ENCODE results near the gene TRPC1. TPM values are rescaled to one million over a fixed set of nuclear protein-coding genes. Genes with fewer than 3 reads are reported as not detected.
A peak's percentile ranks its signal among the peaks of the same experiment; 100 is the strongest.

TRPC1 gene
- total RNA-seq, 1 donor from 2014 or later, result 19.2 TPM

DNA sequence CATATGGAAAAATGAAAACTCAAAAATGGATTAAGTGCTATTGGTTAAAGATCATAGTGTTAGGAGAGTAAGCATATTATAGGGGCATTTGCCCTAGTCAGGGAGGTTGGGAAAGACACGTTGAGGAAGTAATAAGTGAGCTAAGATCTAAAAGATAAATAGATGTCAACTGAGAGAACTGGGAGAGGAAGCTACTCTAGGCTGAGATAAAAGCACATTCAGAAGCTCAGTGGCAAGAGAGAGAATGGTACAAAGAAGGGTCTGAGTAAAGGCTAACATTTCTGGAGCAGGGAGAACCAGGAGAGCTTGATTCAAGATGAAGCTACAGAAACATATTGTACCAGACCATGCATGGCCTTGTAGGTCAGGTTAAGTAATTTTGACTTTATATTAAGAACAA, 63.9 kb downstream of the TRPC1 start:
- Histone ChIP-seq H3K4me3 (ENCODE audit: insufficient read depth, low read depth, low read length) (no peak overlapping the region), H3K27ac (ENCODE audit: low read depth, low read length) (no peak overlapping the region), H3K9me3 (ENCODE audit: insufficient read depth, low read depth, low read length) (no peaks in the 10 kb centered on the region), H2AFZ (ENCODE audit: low read depth, low read length) (no peak overlapping the region), H4K20me1 (ENCODE audit: insufficient read depth, low read length) (no peaks in the 10 kb centered on the region), H3K9ac (ENCODE audit: low read length) (no peak overlapping the region), H3K4me1 (ENCODE audit: insufficient read depth, low read length) (no peaks in the 10 kb centered on the region), H3K27me3 (ENCODE audit: insufficient read depth, low read length) (no peaks in the 10 kb centered on the region), H3K36me3 (ENCODE audit: insufficient read depth, low read length) (no peaks in the 10 kb centered on the region), H3K4me2 (ENCODE audit: low read length) (no peak overlapping the region), H3K79me2 (ENCODE audit: insufficient read depth, low read length) (no peaks in the 10 kb centered on the region)
- FAIRE-seq, result no peak
- no peaks in the 10 kb centered on the region for H3K27me3 Mint-ChIP-seq (ENCODE audit: low read depth, unreplicated experiment)
- H3K4me3 Mint-ChIP-seq (ENCODE audit: unreplicated experiment), result no peak overlapping the region
- peaks cover under 1% of the 10 kb centered on the region for H3K36me3 Mint-ChIP-seq (ENCODE audit: low read depth, unreplicated experiment)
- TF ChIP-seq EZH2 (IDR thresholded peaks at IDR 0.05; ENCODE audit: insufficient read depth, low read length), result no peak
- no peak for TF ChIP-seq CTCF (IDR thresholded peaks at IDR 0.05; ENCODE audit: insufficient read depth, low read depth, low read length)
- no peak for DNase-seq (ENCODE audit: low read depth)
- no peaks in the 10 kb centered on the region for H3K4me1 Mint-ChIP-seq (ENCODE audit: low read depth, unreplicated experiment)
- no peaks in the 10 kb centered on the region for H3K9me3 Mint-ChIP-seq (ENCODE audit: unreplicated experiment)
- H3K27ac Mint-ChIP-seq (ENCODE audit: unreplicated experiment), result no peak overlapping the region

- H3K9me3 Mint-ChIP-seq (ENCODE audit: unreplicated experiment), result no peaks in the 10 kb centered on the region
- H3K36me3 Mint-ChIP-seq (ENCODE audit: low read depth, unreplicated experiment), result peaks cover 5% of the 10 kb centered on the region
- no peaks in the 10 kb centered on the region for H4K20me1 ChIP-seq (ENCODE audit: insufficient read depth, low read length)
- no peaks in the 10 kb centered on the region for H3K27me3 Mint-ChIP-seq (ENCODE audit: low read depth, unreplicated experiment)
- H3K4me1 ChIP-seq (ENCODE audit: insufficient read depth, low read length), result no peaks in the 10 kb centered on the region
- no peaks in the 10 kb centered on the region for H3K9me3 ChIP-seq (ENCODE audit: insufficient read depth, low read depth, low read length)
- H3K4me2 ChIP-seq (ENCODE audit: low read length), result no peak overlapping the region
- H3K9ac ChIP-seq (ENCODE audit: low read length), result no peak overlapping the region
- H3K27ac Mint-ChIP-seq (ENCODE audit: unreplicated experiment), result no peak overlapping the region
- no peaks in the 10 kb centered on the region for H3K79me2 ChIP-seq (ENCODE audit: insufficient read depth, low read length)
- H3K4me3 Mint-ChIP-seq (ENCODE audit: unreplicated experiment), result no peak overlapping the region
- FAIRE-seq, result no peak
- no peak overlapping the region for H3K4me3 ChIP-seq (ENCODE audit: insufficient read depth, low read depth, low read length)
- TF ChIP-seq EZH2 (IDR thresholded peaks at IDR 0.05; ENCODE audit: insufficient read depth, low read length), result no peak
- no peak for TF ChIP-seq CTCF (IDR thresholded peaks at IDR 0.05; ENCODE audit: insufficient read depth, low read depth, low read length)
- no peaks in the 10 kb centered on the region for H3K36me3 ChIP-seq (ENCODE audit: insufficient read depth, low read length)
- H3K4me1 Mint-ChIP-seq (ENCODE audit: low read depth, unreplicated experiment), result no peaks in the 10 kb centered on the region
- no peak overlapping the region for H2AFZ ChIP-seq (ENCODE audit: low read depth, low read length)
- H3K27me3 ChIP-seq (ENCODE audit: insufficient read depth, low read length), result no peaks in the 10 kb centered on the region
- no peak overlapping the region for H3K27ac ChIP-seq (ENCODE audit: low read depth, low read length)
- DNase-seq (ENCODE audit: low read depth), result no peak
Observed at GRCh38 chr3:142794508-142794907, 70.7 kb downstream of the TRPC1 start.

DNA sequence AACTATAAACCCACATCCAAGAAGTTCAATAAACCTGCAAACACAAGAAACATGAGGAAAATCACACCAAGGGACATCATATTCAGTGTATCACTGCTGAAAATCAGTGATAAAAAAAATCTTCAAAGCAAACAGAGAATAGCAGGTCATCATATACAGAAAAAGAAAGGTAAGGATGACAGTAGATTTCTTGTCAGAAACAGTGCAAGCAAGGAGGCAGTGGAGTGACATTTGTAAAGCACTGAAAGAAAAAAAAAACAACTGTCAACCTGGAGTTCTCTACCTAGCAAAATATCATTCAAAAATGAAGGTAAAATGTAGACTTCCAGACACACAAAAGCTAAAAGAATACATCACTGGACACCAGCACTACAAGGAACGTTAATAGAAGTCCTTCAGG, 71.5 kb downstream of the TRPC1 start:
- no peaks in the 10 kb centered on the region for H3K27me3 Mint-ChIP-seq (ENCODE audit: low read depth, unreplicated experiment)
- peaks cover 5% of the 10 kb centered on the region for H3K36me3 Mint-ChIP-seq (ENCODE audit: low read depth, unreplicated experiment)
- no peak overlapping the region for H3K4me3 Mint-ChIP-seq (ENCODE audit: unreplicated experiment)
- H3K9me3 Mint-ChIP-seq (ENCODE audit: unreplicated experiment), result no peaks in the 10 kb centered on the region
- no peaks in the 10 kb centered on the region for H3K4me1 Mint-ChIP-seq (ENCODE audit: low read depth, unreplicated experiment)
- no peak overlapping the region for H3K9ac ChIP-seq (ENCODE audit: low read length)
- no peaks in the 10 kb centered on the region for H3K4me1 ChIP-seq (ENCODE audit: insufficient read depth, low read length)
- no peak for TF ChIP-seq CTCF (IDR thresholded peaks at IDR 0.05; ENCODE audit: insufficient read depth, low read depth, low read length)
- no peak for TF ChIP-seq EZH2 (IDR thresholded peaks at IDR 0.05; ENCODE audit: insufficient read depth, low read length)
- DNase-seq (ENCODE audit: low read depth) (no peak), FAIRE-seq (peak; percentile 81)
- no peak overlapping the region for H3K27ac ChIP-seq (ENCODE audit: low read depth, low read length)
- H3K36me3 ChIP-seq (ENCODE audit: insufficient read depth, low read length), result no peaks in the 10 kb centered on the region
- H3K9me3 ChIP-seq (ENCODE audit: insufficient read depth, low read depth, low read length), result no peaks in the 10 kb centered on the region
- no peak overlapping the region for H3K27ac Mint-ChIP-seq (ENCODE audit: unreplicated experiment)
- H4K20me1 ChIP-seq (ENCODE audit: insufficient read depth, low read length), result no peaks in the 10 kb centered on the region
- H3K79me2 ChIP-seq (ENCODE audit: insufficient read depth, low read length), result no peaks in the 10 kb centered on the region
- H3K27me3 ChIP-seq (ENCODE audit: insufficient read depth, low read length), result no peaks in the 10 kb centered on the region
- no peak overlapping the region for H3K4me3 ChIP-seq (ENCODE audit: insufficient read depth, low read depth, low read length)
- H3K4me2 ChIP-seq (ENCODE audit: low read length), result no peak overlapping the region
- no peak overlapping the region for H2AFZ ChIP-seq (ENCODE audit: low read depth, low read length)

All from astrocyte (in vitro differentiated cells and primary cell).